PC-9 (cell line): Measurements from ENCODE around the gene LRRN4CL. TPM values are rescaled to one million over a fixed set of nuclear protein-coding genes. Genes with fewer than 3 reads are reported as not detected.

Source experiments
- BruUV-seq: library from RNA; stranded (reverse); fragments of 400-500 nt; replicated peaks from 2 replicates; lab custom pipeline; 2021; lab: Mats Ljungman, UMichigan
- CTCF ChIA-PET: fragments of 300-600 bp; sonication (Branson Sonifier 250); formaldehyde crosslinking; loops from one replicate; lab custom pipeline; 2022; ENCODE audit warnings: antibody characterized with exemption; lab: Charles Lee
- POLR2A ChIA-PET: fragments of 300-600 bp; sonication (Branson Sonifier 250); formaldehyde crosslinking; loops from one replicate; lab custom pipeline; 2022; ENCODE audit warnings: antibody characterized with exemption; ENCODE audit not compliant: unreplicated experiment; lab: Charles Lee
- DNase-seq, 2 experiments: peaks; one replicate each; pipeline versions ENCODE4 v3.0.0 to v3.0.0-alpha.2; 2015 to 2022; ENCODE audit warnings: mixed read lengths in 1 of 2
- H2AFZ ChIP-seq: fragments of 200-600 bp; sonication (generic); 2 replicates; pipeline ENCODE4 v1.8.1; 2017; ENCODE audit warnings: antibody characterized with exemption
- H3F3A ChIP-seq: fragments of 200-600 bp; sonication (generic); 2 replicates; pipeline ENCODE4 v1.8.1; 2017; ENCODE audit warnings: antibody characterized with exemption, mild to moderate bottlenecking, low read depth; ENCODE audit not compliant: insufficient read depth
- H3K27ac ChIP-seq: fragments of 200-600 bp; sonication (generic); 2 replicates; pipeline ENCODE4 v1.6.1; 2016; ENCODE audit warnings: mixed run types
- H3K27me3 ChIP-seq: fragments of 200-600 bp; sonication (generic); 2 replicates; pipeline ENCODE4 v1.6.1; 2016; ENCODE audit warnings: low read depth, mixed run types; ENCODE audit not compliant: insufficient read depth
- H3K36me3 ChIP-seq: fragments of 200-600 bp; sonication (generic); 2 replicates; pipeline ENCODE4 v1.6.1; 2016; ENCODE audit warnings: low read depth, mixed run types
- H3K4me1 ChIP-seq: fragments of 200-600 bp; sonication (generic); replicated peaks from 2 replicates; pipeline ENCODE4 v1.6.1; 2016; ENCODE audit warnings: mixed run types; ENCODE audit not compliant: insufficient read depth
- H3K4me2 ChIP-seq: fragments of 200-600 bp; sonication (generic); 2 replicates; pipeline ENCODE4 v1.6.1; 2017; ENCODE audit warnings: mixed run types
- H3K4me3 ChIP-seq: fragments of 200-600 bp; sonication (generic); 2 replicates; pipeline ENCODE4 v1.6.1; 2016; ENCODE audit warnings: mixed run types
- H3K79me2 ChIP-seq: fragments of 200-600 bp; sonication (generic); 2 replicates; pipeline ENCODE4 v1.6.1; 2017; ENCODE audit warnings: low read depth, mixed run types
- H3K9me2 ChIP-seq: fragments of 200-600 bp; sonication (generic); 2 replicates; pipeline ENCODE4 v1.8.1; 2017; ENCODE audit warnings: mild to moderate bottlenecking; ENCODE audit not compliant: insufficient read depth
- H3K9me3 ChIP-seq: fragments of 200-600 bp; sonication (generic); 2 replicates; pipeline ENCODE4 v1.8.1; 2016; ENCODE audit warnings: low read depth; ENCODE audit not compliant: insufficient read depth
- H4K20me1 ChIP-seq: fragments of 200-600 bp; sonication (generic); 2 replicates; pipeline ENCODE4 v1.8.1; 2017; ENCODE audit not compliant: insufficient read depth
- CTCF ChIP-seq: fragments of 200-600 bp; sonication (generic); conservative IDR thresholded peaks from 2 replicates; pipeline ENCODE4 v1.6.1; 2017; ENCODE audit warnings: mixed run types, antibody characterized with exemption, mild to moderate bottlenecking, moderate library complexity
- EZH2 ChIP-seq: fragments of 200-600 bp; sonication (generic); IDR thresholded peaks from 2 replicates; pipeline ENCODE4 v1.8.0; 2017; ENCODE audit warnings: antibody characterized with exemption, low read depth
- intact Hi-C: fragments of 100-400 bp; cut with micrococcal nuclease; formaldehyde crosslinking; loops from one replicate; pipeline ENCODE4 v1.10.0; 2022; ENCODE audit not compliant: unreplicated experiment
- total RNA-seq: library from RNA; stranded (reverse); gene quantifications from 2 replicates; pipeline ENCODE4 v1.2.3, GENCODE V29; 2021

The LRRN4CL gene
- total RNA-seq, 1 experiment from 2014 or later, result 1.3 TPM

DNA sequence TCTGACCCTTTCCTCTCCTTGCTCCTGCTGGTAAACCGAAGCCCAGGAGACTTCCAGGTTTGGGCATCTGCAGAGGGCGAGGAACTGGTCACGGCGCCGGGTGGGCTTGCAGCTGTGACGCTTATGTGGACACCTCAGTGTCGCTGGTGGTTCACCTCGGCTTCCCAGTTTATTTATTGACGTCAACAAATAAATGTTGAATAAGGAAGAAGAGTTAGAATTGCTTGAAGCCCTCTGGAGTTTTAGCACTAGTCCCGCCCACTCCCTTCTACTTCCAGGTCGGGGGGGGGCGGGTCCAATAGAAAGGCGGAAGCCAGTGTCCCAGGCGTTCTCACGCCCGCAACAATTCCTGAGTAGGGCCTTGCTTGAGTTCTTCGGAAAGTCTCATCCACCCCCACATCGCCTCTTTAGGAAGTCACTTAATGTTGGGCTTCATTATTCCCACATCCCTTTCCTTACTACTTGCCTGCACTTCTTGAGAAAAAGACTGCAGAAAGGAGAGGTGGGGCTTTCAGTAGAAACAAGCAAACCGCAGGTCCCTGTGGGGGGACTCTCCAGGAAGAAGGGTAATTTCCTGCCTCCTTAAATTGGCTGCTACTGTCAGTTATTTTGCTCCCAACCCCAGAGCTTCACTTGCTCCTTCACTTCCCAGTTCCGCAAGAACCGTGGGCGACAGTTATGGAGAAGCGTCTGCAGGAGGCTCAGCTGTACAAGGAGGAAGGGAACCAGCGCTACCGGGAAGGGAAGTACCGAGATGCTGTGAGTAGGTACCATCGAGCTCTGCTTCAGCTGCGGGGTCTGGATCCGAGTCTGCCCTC, 39.0 kb upstream of the LRRN4CL start, which contains the start of gene TTC9C:
TSS of gene TTC9C (plus strand) at position 316 of the 818 bp plus-strand sequence. CDS start at position 679, 363 bp downstream.
- Histone ChIP-seq H4K20me1 (peaks cover 48% of the 10 kb centered on the region), H3K27me3 (no peaks in the 10 kb centered on the region), H3K9me2 (no peaks in the 10 kb centered on the region), H3K4me3 (peak within 1 kb of the TSS; percentile 84), H3K9me3 (no peaks in the 10 kb centered on the region), H3K36me3 (peaks cover 30% of the 10 kb centered on the region), H3F3A (peaks cover 54% of the 10 kb centered on the region), H3K27ac (peak within 1 kb of the TSS; percentile 76), H3K4me2 (peak within 1 kb of the TSS; percentile 97), H3K4me1 (peaks cover 26% of the 10 kb centered on the region), H3K79me2 (peaks cover 84% of the 10 kb centered on the region), H2AFZ (peak within 1 kb of the TSS; percentile 93)
- TSS peak; percentile 55 for BruUV-seq
- CTCF ChIA-PET, result interaction anchor here (0.7 to 1.5 kb wide), 2 partner anchors 25 to 391 kb away, joined by 6 read pairs; partner anchors contain the start of gene ZBTB3
- POLR2A ChIA-PET, result interaction anchor here (0.6 to 1.4 kb wide), 5 partner anchors 26 to 328 kb away, joined by 3 to 50 read pairs (median 12); partner anchors contain the start of genes TUT1 and ZBTB3
- DNase-seq, result peak; percentile 81 to 86
- TF ChIP-seq EZH2, result no peak
- TF ChIP-seq CTCF, result no peak
- intact Hi-C loops, result loop anchor here (1.0 to 5.0 kb wide), 8 partner anchors 43 to 183 kb away; partner anchors contain the start of genes EML3, LBHD1, ROM1 and SLC3A2

GRCh38 chr11:62727872-62728170, 38.5 kb upstream of the LRRN4CL start:
- TF ChIP-seq CTCF (no peak), EZH2 (no peak)
- peaks cover 47% of the 10 kb centered on the region for H4K20me1 ChIP-seq
- H3K4me1 ChIP-seq, result peaks cover 26% of the 10 kb centered on the region
- peaks cover 29% of the 10 kb centered on the region for H3K36me3 ChIP-seq
- H3F3A ChIP-seq, result peaks cover 54% of the 10 kb centered on the region
- intact Hi-C loops, result loop anchor here (1.0 to 5.0 kb wide), 10 partner anchors 43 to 183 kb away; partner anchors contain the start of genes EML3, LBHD1, ROM1 and SLC3A2
- H3K27me3 ChIP-seq, result no peaks in the 10 kb centered on the region
- peak overlapping the region; percentile 84 for H3K4me3 ChIP-seq
- H3K79me2 ChIP-seq, result peaks cover 84% of the 10 kb centered on the region
- CTCF ChIA-PET, result interaction anchor here (0.6 to 1.5 kb wide), 3 partner anchors 26 to 333 kb away, joined by 6 to 9 read pairs (median 8); partner anchors contain the start of gene ZBTB3
- no peaks in the 10 kb centered on the region for H3K9me2 ChIP-seq
- peak overlapping the region; percentile 76 for H3K27ac ChIP-seq
- POLR2A ChIA-PET, result interaction anchor here (0.6 to 1.4 kb wide), 16 partner anchors 11 to 1590 kb away, joined by 3 to 50 read pairs (median 5); partner anchors contain the start of genes C11orf98, CSKMT, GANAB and LBHD1
- H3K9me3 ChIP-seq, result no peaks in the 10 kb centered on the region
- peak; percentile 91 to 97 for DNase-seq
- no TSS peak for BruUV-seq
- peak overlapping the region; percentile 97 for H3K4me2 ChIP-seq
- H2AFZ ChIP-seq, result peak overlapping the region; percentile 93

DNA sequence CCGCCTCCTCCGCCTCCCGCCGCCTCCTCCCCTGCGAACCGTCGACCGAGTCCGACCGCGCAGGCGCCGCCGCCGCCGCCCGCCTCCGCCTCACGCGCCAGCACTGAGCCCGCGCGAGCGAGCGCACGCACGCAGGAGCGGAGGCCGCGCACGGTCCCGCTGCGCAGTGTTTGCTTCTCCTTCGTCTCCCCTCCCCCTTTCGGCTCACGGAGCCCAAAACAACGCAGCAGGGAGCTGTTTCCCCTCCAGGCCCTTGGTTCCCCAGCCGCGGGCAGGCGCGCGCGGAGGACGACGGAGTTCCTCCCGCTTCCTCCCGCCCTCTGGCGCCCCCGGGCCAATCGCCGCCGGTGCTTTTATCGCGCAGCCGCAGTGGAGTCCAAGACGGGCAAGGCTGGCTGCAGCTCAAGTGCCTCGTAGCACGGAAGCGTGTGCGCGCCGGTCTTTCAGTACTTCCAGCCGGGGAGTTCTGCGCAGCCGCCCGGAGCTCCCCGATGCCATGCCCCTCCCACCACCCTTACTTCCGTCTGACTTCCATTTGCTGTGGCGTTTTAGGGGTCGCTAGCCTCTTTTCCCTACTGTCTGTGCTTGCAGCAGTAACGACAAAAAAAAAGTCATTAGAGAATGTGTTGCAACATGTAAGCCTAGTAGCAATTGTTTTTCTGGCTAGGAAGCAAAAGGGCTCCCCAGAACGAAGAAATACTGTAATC, 38.0 kb upstream of the LRRN4CL start, which contains the start of gene HNRNPUL2:
TSS of gene HNRNPUL2 (minus strand) at position 293 of the 707 bp plus-strand sequence. CDS start 301 bp downstream, outside the sequence.
- TF ChIP-seq EZH2 (no peak), CTCF (no peak)

More for the DNA sequence above, 38.0 kb upstream of the LRRN4CL start, which contains the start of gene HNRNPUL2:
- Histone ChIP-seq H3K9me2 (no peaks in the 10 kb centered on the region), H3F3A (peaks cover 54% of the 10 kb centered on the region), H3K79me2 (peaks cover 84% of the 10 kb centered on the region), H3K4me3 (peak within 1 kb of the TSS; percentile 84), H3K4me1 (peaks cover 26% of the 10 kb centered on the region), H4K20me1 (peaks cover 47% of the 10 kb centered on the region), H3K4me2 (peak within 1 kb of the TSS; percentile 97), H3K27ac (peak within 1 kb of the TSS; percentile 76), H3K36me3 (peaks cover 32% of the 10 kb centered on the region), H3K9me3 (no peaks in the 10 kb centered on the region), H2AFZ (peak within 1 kb of the TSS; percentile 93), H3K27me3 (no peaks in the 10 kb centered on the region)
- ChIA-PET CTCF (interaction anchor here (0.6 to 1.5 kb wide), 4 partner anchors 26 to 332 kb away, joined by 3 to 9 read pairs (median 7); partner anchors contain the start of gene ZBTB3), POLR2A (interaction anchor here (0.5 to 1.4 kb wide), 24 partner anchors 9 to 1590 kb away, joined by 3 to 50 read pairs (median 5); partner anchors contain the start of genes B3GAT3, C11orf98, CSKMT and GANAB)
- DNase-seq, result peak; percentile 98 to 99
- BruUV-seq, result no TSS peak
- intact Hi-C loops, result loop anchor here (2.0 to 5.0 kb wide), 7 partner anchors 55 to 155 kb away; partner anchors contain the start of genes EML3, LBHD1, ROM1 and SLC3A2
